Kidney tubule cell (primary cell): ENCODE measurements around the gene TMOD2.

Source experiments
- DNase-seq: peaks from one replicate; pipeline ENCODE4 v3.0.0-alpha.2; 2018; ENCODE audit warnings: low spot score

Gene TMOD2

GRCh38 chr15:51818150-51818549, 66.8 kb downstream of the TMOD2 start:
- DNase-seq = no peak

GRCh38 chr15:51825698-51826097, 74.3 kb downstream of the TMOD2 start:
- DNase-seq = no peak

GRCh38 chr15:51828621-51829375, 77.4 kb downstream of the TMOD2 start:
- peak; percentile 81 for DNase-seq

- DNase-seq = peak; percentile 93
Observed at GRCh38 chr15:51829376-51830275, 78.2 kb downstream of the TMOD2 start, which contains the start of gene TMOD3. TSS of gene TMOD3 (plus strand) at chr15:51829653. CDS start at chr15:51862885, 33,232 bp downstream.

- DNase-seq = peak; percentile 38
Observed at GRCh38 chr15:51830276-51830806, 78.9 kb downstream of the TMOD2 start.

GRCh38 chr15:51833772-51834171, 82.4 kb downstream of the TMOD2 start:
- no peak for DNase-seq

- peak; percentile 44 for DNase-seq
Observed at GRCh38 chr15:51837792-51838251, 86.4 kb downstream of the TMOD2 start.

- DNase-seq = no peak
Observed at GRCh38 chr15:51838270-51838669, 86.9 kb downstream of the TMOD2 start.

GRCh38 chr15:51840692-51841091, 89.3 kb downstream of the TMOD2 start:
- DNase-seq = no peak

GRCh38 chr15:51841406-51842040, 90.1 kb downstream of the TMOD2 start:
- DNase-seq = no peak

GRCh38 chr15:51842265-51842664, 90.9 kb downstream of the TMOD2 start:
- DNase-seq = no peak

- peak; percentile 93 for DNase-seq
Observed at GRCh38 chr15:51842852-51843737, 91.7 kb downstream of the TMOD2 start.

- no peak for DNase-seq
Observed at GRCh38 chr15:51844747-51845426, 93.5 kb downstream of the TMOD2 start.

GRCh38 chr15:51846066-51846462, 94.7 kb downstream of the TMOD2 start:
- DNase-seq = no peak

- peak; percentile 60 for DNase-seq
Observed at GRCh38 chr15:51846463-51847230, 95.2 kb downstream of the TMOD2 start.

GRCh38 chr15:51848811-51849210, 97.4 kb downstream of the TMOD2 start:
- DNase-seq = no peak

- DNase-seq = no peak
Observed at GRCh38 chr15:51849860-51850259, 98.5 kb downstream of the TMOD2 start.

- DNase-seq = no peak
Observed at GRCh38 chr15:51853998-51854397, 102.6 kb downstream of the TMOD2 start.

- DNase-seq = no peak
Observed at GRCh38 chr15:51855612-51856011, 104.2 kb downstream of the TMOD2 start.
